Tibial artery (tissue), 4 donors: ENCODE data around the gene SNX21.

Experiments
- DNase-seq, 2 donors: peaks; one replicate each; pipeline ENCODE4 v3.0.0-alpha.2; 2019
- H3K27ac ChIP-seq, 2 donors: fragments of 200-600 bp; sonication (generic) in 1 of 2; 1 replicate in 1 of 2; 2 replicates in 1 of 2; pipeline ENCODE4 v1.5.1; 2018 to 2019; ENCODE audit warnings: mild to moderate bottlenecking in 1 of 2
- H3K27me3 ChIP-seq, 2 donors: fragments of 200-600 bp; sonication (generic) in 1 of 2; one replicate each; pipeline versions ENCODE4 v1.5.1 to v1.6.0; 2016 to 2019
- H3K36me3 ChIP-seq, 3 donors: fragments of 200-600 bp; sonication (generic) in 2 of 3; one replicate each; pipeline ENCODE4 v1.5.1; 2016 to 2019; ENCODE audit warnings: mild to moderate bottlenecking in 2 of 3
- H3K4me1 ChIP-seq, 4 donors: fragments of 200-600 bp; sonication (generic) in 2 of 4; 1 replicate in 3 of 4; 2 replicates in 1 of 4; pipeline ENCODE4 v1.5.1; 2016 to 2019
- H3K4me3 ChIP-seq, 2 donors: fragments of 200-600 bp; sonication (generic) in 1 of 2; 1 replicate in 1 of 2; 2 replicates in 1 of 2; pipeline ENCODE4 v1.5.1; 2018 to 2019; ENCODE audit warnings: mild to moderate bottlenecking in 2 of 2
- H3K9me3 ChIP-seq, 3 donors: fragments of 200-600 bp; sonication (generic) in 1 of 3; one replicate each; pipeline ENCODE4 v1.5.1; 2016 to 2019
- CTCF ChIP-seq, 2 experiments: fragments of 200-600 bp in 1 of 2; fragments of 450-650 bp in 1 of 2; IDR thresholded peaks; one replicate each; pipeline ENCODE4 v1.5.1; 2017 to 2019; ENCODE audit warnings: antibody characterized with exemption in 2 of 2, mild to moderate bottlenecking in 1 of 2, moderate library complexity in 1 of 2
- intact Hi-C: fragments of 100-400 bp; cut with DNase I; formaldehyde crosslinking; loops from one replicate; pipeline ENCODE4 v1.15.0; 2023; ENCODE audit warnings: low total_unique reads

The SNX21 gene

DNA sequence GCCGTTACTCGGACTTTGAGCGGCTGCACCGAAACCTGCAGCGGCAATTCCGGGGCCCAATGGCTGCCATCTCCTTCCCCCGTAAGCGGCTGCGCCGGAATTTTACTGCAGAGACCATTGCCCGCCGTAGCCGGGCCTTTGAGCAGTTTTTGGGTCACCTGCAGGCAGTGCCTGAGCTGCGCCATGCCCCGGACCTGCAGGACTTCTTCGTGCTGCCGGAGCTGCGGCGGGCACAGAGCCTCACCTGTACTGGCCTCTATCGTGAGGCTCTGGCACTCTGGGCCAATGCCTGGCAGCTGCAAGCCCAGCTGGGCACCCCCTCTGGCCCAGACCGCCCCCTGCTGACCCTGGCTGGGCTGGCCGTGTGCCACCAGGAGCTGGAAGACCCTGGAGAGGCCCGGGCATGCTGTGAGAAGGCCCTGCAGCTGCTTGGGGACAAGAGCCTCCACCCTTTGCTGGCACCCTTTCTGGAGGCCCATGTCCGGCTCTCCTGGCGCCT is 7.2 kb downstream of the SNX21 start:
- H3K36me3 ChIP-seq = peaks cover 42 to 78% (median 61%) of the 10 kb centered on the region in 3 donors
- intact Hi-C loops = no loop called here
- no peak for TF ChIP-seq CTCF (IDR thresholded peaks at IDR 0.05)
- H3K4me3 ChIP-seq = no peak overlapping the region
- H3K4me1 ChIP-seq = peaks cover 0 to 63% (median 15%) of the 10 kb centered on the region in 4 donors
- no peaks in the 10 kb centered on the region for H3K9me3 ChIP-seq
- no peaks in the 10 kb centered on the region for H3K27me3 ChIP-seq
- peak overlapping the region; percentile 8 to 44 for H3K27ac ChIP-seq
- DNase-seq = no peak

DNA sequence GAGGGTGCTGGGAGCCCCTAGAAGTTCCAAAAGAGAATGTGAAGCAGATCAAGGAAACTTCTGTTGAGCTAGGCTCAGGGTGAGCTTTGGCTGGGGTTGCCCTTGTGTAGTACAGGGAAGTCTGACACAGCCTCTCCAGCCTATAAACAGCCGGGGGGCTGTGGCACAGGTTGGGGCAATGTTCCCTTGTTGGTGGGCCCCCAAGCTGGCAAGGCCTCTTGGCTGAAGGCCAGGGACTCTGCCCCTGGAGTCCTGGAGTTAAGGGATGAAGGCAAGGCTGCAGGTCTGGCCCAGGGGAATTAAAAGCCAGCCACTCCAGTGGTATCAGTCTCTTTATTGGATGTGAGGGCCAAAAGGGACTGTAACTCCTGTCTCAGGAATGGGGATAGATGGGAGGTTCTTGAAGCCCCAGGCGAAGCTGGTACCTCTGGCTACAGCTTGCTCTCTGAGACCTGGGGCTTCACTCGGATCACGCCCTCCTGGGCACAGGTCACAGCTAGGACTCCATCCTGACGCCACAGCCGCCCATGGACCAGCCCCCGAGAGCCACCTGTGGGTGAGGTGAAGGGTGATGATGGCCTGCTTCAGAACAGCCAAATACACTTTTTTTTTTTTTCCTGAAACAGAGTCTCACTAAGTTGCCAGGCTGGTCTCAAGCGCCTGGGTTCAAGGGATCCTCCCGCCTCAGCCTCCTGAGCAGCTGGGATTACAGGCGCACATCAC is 8.0 kb downstream of the SNX21 start:
- intact Hi-C loops = no loop called here
- no peak for DNase-seq
- H3K27ac ChIP-seq = peak overlapping the region; percentile 33 to 44

GRCh38 chr20:45842169-45842812 is 8.7 kb downstream of the SNX21 start:
- intact Hi-C loops = no loop called here
- H3K4me1 ChIP-seq = peaks cover 0 to 50% (median 6%) of the 10 kb centered on the region in 4 donors
- no peak for DNase-seq
- H3K4me3 ChIP-seq = no peak overlapping the region
- TF ChIP-seq CTCF (IDR thresholded peaks at IDR 0.05) = no peak
- H3K9me3 ChIP-seq = no peaks in the 10 kb centered on the region
- peak overlapping the region; percentile 33 to 44 for H3K27ac ChIP-seq
- no peaks in the 10 kb centered on the region for H3K27me3 ChIP-seq
- peaks cover 36 to 93% (median 75%) of the 10 kb centered on the region in 3 donors for H3K36me3 ChIP-seq

More for the DNA sequence above, 8.0 kb downstream of the SNX21 start:
- TF ChIP-seq CTCF (IDR thresholded peaks at IDR 0.05) = no peak
- no peaks in the 10 kb centered on the region for H3K27me3 ChIP-seq
- no peaks in the 10 kb centered on the region for H3K9me3 ChIP-seq
- H3K4me3 ChIP-seq = no peak overlapping the region
- peaks cover 0 to 57% (median 11%) of the 10 kb centered on the region in 4 donors for H3K4me1 ChIP-seq
- peaks cover 42 to 86% (median 69%) of the 10 kb centered on the region in 3 donors for H3K36me3 ChIP-seq

DNA sequence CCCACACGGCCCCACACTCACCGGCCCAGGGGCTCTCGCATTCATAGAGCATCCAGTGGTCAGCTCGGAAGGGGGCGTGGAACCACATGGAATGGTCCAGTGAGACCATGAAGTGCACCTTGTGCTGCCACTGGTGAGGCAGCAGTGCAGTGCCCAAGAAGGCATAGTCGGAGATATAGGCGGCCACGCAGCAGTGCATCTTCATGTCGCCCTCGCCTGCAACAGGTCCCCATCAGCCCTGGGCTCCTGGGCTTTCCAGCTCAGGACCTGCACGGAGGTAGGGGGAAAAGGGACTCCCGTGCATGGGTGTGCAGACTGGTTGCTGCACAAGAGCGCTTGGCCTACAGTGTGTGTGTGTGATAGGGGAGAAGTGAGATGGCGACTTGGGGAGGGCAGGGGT is 9.9 kb downstream of the SNX21 start:
- intact Hi-C loops = no loop called here
- Histone ChIP-seq H3K36me3 (peaks cover 43 to 98% (median 76%) of the 10 kb centered on the region in 3 donors), H3K27ac (peak overlapping the region in 1 of 2 donors; percentile 44), H3K4me1 (peaks cover 0 to 40% (median 6%) of the 10 kb centered on the region in 4 donors), H3K27me3 (no peaks in the 10 kb centered on the region), H3K4me3 (no peak overlapping the region), H3K9me3 (no peaks in the 10 kb centered on the region)
- no peak for DNase-seq
- no peak for TF ChIP-seq CTCF (IDR thresholded peaks at IDR 0.05)

GRCh38 chr20:45845452-45845851 is 11.9 kb downstream of the SNX21 start:
- no peak for DNase-seq
- Histone ChIP-seq H3K9me3 (no peaks in the 10 kb centered on the region), H3K36me3 (peaks cover 46 to 89% (median 69%) of the 10 kb centered on the region in 3 donors), H3K4me1 (peaks cover 0 to 31% (median 6%) of the 10 kb centered on the region in 4 donors), H3K27me3 (no peaks in the 10 kb centered on the region), H3K27ac (peak overlapping the region in 1 of 2 donors; percentile 27), H3K4me3 (no peak overlapping the region)
- intact Hi-C loops = no loop called here
- TF ChIP-seq CTCF (IDR thresholded peaks at IDR 0.05) = no peak
